GM23338 (cell line): ENCODE results near the gene SLC4A2. TPM values are rescaled to one million over a fixed set of nuclear protein-coding genes. Genes with fewer than 3 reads are reported as not detected.

Experiments used
- ATAC-seq: fragments of 200-7000 bp; cut with Tn5 transposase; 3 replicates; pipeline ENCODE4 v1.9.1; 2020
- DNase-seq: peaks from one replicate; pipeline ENCODE4 v3.0.0-alpha.2; 2015; ENCODE audit warnings: low spot score
- H2AFZ ChIP-seq: fragments of 200-600 bp; sonication (generic); 2 replicates; pipeline ENCODE4 v1.8.0; 2016; ENCODE audit warnings: antibody characterized with exemption, mild to moderate bottlenecking, moderate library complexity
- H3F3A ChIP-seq: fragments of 200-600 bp; sonication (generic); replicated peaks from 2 replicates; pipeline ENCODE4 v1.8.0; 2017; ENCODE audit warnings: antibody characterized with exemption, mixed run types, low read depth
- H3K27ac ChIP-seq: fragments of 200-600 bp; sonication (generic); 2 replicates; pipeline ENCODE4 v1.6.1; 2016; ENCODE audit warnings: low read depth
- H3K27me3 ChIP-seq: fragments of 200-600 bp; sonication (generic); 2 replicates; pipeline ENCODE4 v1.8.0; 2016; ENCODE audit warnings: mild to moderate bottlenecking, mixed run types, moderate library complexity; ENCODE audit not compliant: insufficient read depth
- H3K36me3 ChIP-seq: fragments of 200-600 bp; sonication (generic); 2 replicates; pipeline ENCODE4 v1.8.0; 2016; ENCODE audit warnings: mild to moderate bottlenecking; ENCODE audit not compliant: insufficient read depth
- H3K4me1 ChIP-seq: fragments of 200-600 bp; sonication (generic); 2 replicates; pipeline ENCODE4 v1.8.0; 2016; ENCODE audit warnings: mild to moderate bottlenecking, moderate library complexity; ENCODE audit not compliant: insufficient read depth
- H3K4me2 ChIP-seq: fragments of 200-600 bp; sonication (generic); 2 replicates; pipeline ENCODE4 v1.7.1; 2017; ENCODE audit warnings: mixed run types
- H3K4me3 ChIP-seq: fragments of 200-600 bp; sonication (generic); 2 replicates; pipeline ENCODE4 v1.6.1; 2016; ENCODE audit warnings: mixed run types
- H3K79me2 ChIP-seq: fragments of 200-600 bp; sonication (generic); replicated peaks from 2 replicates; pipeline ENCODE4 v1.8.0; 2017; ENCODE audit warnings: mild to moderate bottlenecking; ENCODE audit not compliant: insufficient read depth
- H3K9me2 ChIP-seq: fragments of 200-600 bp; sonication (generic); 2 replicates; pipeline ENCODE4 v1.8.0; 2017; ENCODE audit not compliant: insufficient read depth
- H4K20me1 ChIP-seq: fragments of 200-600 bp; sonication (generic); replicated peaks from 2 replicates; pipeline ENCODE4 v1.8.0; 2017; ENCODE audit warnings: mild to moderate bottlenecking; ENCODE audit not compliant: insufficient read depth
- H3K27ac Mint-ChIP-seq: 2 replicates; pipeline ENCODE4 v1.8.0; 2020; ENCODE audit warnings: inconsistent platforms, mild to moderate bottlenecking, moderate library complexity, mixed read lengths
- H3K27me3 Mint-ChIP-seq: 3 replicates; pipeline ENCODE4 v1.8.0; 2022; ENCODE audit warnings: low read depth, mild to moderate bottlenecking, moderate library complexity, mixed read lengths, inconsistent platforms; ENCODE audit not compliant: insufficient read depth, poor library complexity
- H3K36me3 Mint-ChIP-seq: 3 replicates; pipeline ENCODE4 v1.8.0; 2021; ENCODE audit warnings: low read depth, mild to moderate bottlenecking, inconsistent platforms, moderate library complexity, mixed read lengths
- H3K4me1 Mint-ChIP-seq: 3 replicates; pipeline ENCODE4 v1.8.0; 2020; ENCODE audit warnings: mild to moderate bottlenecking, inconsistent platforms, mixed read lengths
- H3K4me3 Mint-ChIP-seq: 3 replicates; pipeline ENCODE4 v1.8.0; 2021; ENCODE audit warnings: moderate library complexity, mild to moderate bottlenecking, inconsistent platforms, mixed read lengths
- H3K9me3 Mint-ChIP-seq: 3 replicates; pipeline ENCODE4 v1.8.0; 2020; ENCODE audit warnings: moderate library complexity, mild to moderate bottlenecking, inconsistent platforms, mixed read lengths
- CREB1 ChIP-seq: fragments of 250-450 bp; sonication (Bioruptor Pico); IDR thresholded peaks from 2 replicates; pipeline ENCODE4 v1.5.0; 2020; ENCODE audit warnings: low read depth, mild to moderate bottlenecking, moderate library complexity
- EZH2 ChIP-seq: fragments of 200-600 bp; sonication (generic); IDR thresholded peaks from one replicate; pipeline ENCODE4 v1.8.0; 2017; ENCODE audit warnings: antibody characterized with exemption, mild to moderate bottlenecking, low read depth; ENCODE audit not compliant: unreplicated experiment
- EZH2phosphoT487 ChIP-seq: fragments of 200-600 bp; sonication (generic); IDR thresholded peaks from one replicate; pipeline ENCODE4 v1.8.1; 2018; ENCODE audit warnings: antibody characterized with exemption; ENCODE audit not compliant: unreplicated experiment
- JUNB ChIP-seq: IDR thresholded peaks from one replicate; pipeline ENCODE4 v1.6.1; 2016; ENCODE audit warnings: antibody characterized with exemption; ENCODE audit not compliant: unreplicated experiment
- NANOG ChIP-seq: IDR thresholded peaks from 2 replicates; pipeline ENCODE4 v1.6.1; 2016; ENCODE audit warnings: antibody characterized with exemption, borderline replicate concordance
- POLR2AphosphoS5 ChIP-seq: IDR thresholded peaks from 2 replicates; pipeline ENCODE4 v1.6.1; 2016; ENCODE audit warnings: antibody characterized with exemption, low read depth
- STAT1 ChIP-seq: IDR thresholded peaks from one replicate; pipeline ENCODE4 v1.6.1; 2016; ENCODE audit warnings: antibody characterized with exemption; ENCODE audit not compliant: unreplicated experiment
- ZNF114 ChIP-seq: fragments of 250-450 bp; sonication (Bioruptor Pico); IDR thresholded peaks from 2 replicates; pipeline ENCODE4 v1.5.0; 2020; ENCODE audit warnings: mild to moderate bottlenecking, moderate library complexity
- ZNF331 ChIP-seq: fragments of 250-450 bp; sonication (Bioruptor Pico); IDR thresholded peaks from 2 replicates; pipeline ENCODE4 v1.5.0; 2020; ENCODE audit warnings: low read depth, mild to moderate bottlenecking, moderate library complexity
- polyA plus RNA-seq: library from polyadenylated mRNA; unstranded; fragments of >200 nt; fragmentation: Nextera tagmentation; extraction: Ambion mirVana; gene quantifications from 2 replicates; pipeline ENCODE4 v1.2.1, GENCODE V29; 2016
- total RNA-seq: library from RNA; depleted of rRNA; stranded (reverse); fragments of >200 nt; shearing (Covaris generic); gene quantifications from 2 replicates; pipeline ENCODE4 v1.2.3, GENCODE V29; 2014
- TF ChIP-seq, protein P1 (sequence below): IDR thresholded peaks from one replicate; pipeline ENCODE4 v1.6.1; 2018; ENCODE audit warnings: antibody characterized with exemption; ENCODE audit not compliant: unreplicated experiment
- TF ChIP-seq, protein P2 (sequence below): IDR thresholded peaks from 2 replicates; pipeline ENCODE4 v1.6.1; 2016; ENCODE audit warnings: antibody characterized with exemption
- TF ChIP-seq, protein P3 (sequence below): fragments of 250-450 bp; sonication (Bioruptor Pico); IDR thresholded peaks from 2 replicates; pipeline ENCODE4 v1.5.0; 2020; ENCODE audit warnings: mild to moderate bottlenecking, moderate library complexity
- TF ChIP-seq, protein P4 (sequence below), 2 experiments: fragments of 200-600 bp in 1 of 2; sonication (generic) in 1 of 2; conservative IDR thresholded peaks; 2 replicates each; pipeline versions ENCODE4 v1.5.1 to v1.6.1; 2016 to 2017; ENCODE audit warnings: antibody characterized with exemption in 2 of 2, low read depth in 2 of 2, mild to moderate bottlenecking in 2 of 2, moderate library complexity in 1 of 2

Gene SLC4A2
- total and polyA plus RNA-seq, 2 experiments from 2014 or later, result 64.8 to 106 TPM

DNA sequence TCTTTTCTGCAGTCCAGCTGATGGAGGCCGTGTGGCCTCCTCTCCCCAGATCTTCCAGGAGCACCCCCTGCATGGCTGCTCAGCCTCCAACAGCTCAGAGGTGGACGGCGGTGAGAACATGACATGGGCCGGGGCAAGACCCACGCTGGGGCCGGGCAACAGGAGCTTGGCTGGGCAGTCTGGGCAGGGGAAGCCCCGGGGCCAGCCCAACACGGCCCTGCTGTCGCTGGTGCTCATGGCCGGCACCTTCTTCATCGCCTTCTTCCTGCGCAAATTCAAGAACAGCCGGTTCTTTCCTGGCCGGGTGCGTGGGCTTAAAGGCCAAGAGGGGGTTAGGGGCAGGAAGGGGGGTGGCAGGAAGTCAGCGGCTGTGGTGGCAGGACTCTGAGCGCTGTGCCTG is 14.6 kb downstream of the SLC4A2 start:
- H3K4me1 ChIP-seq, result peaks cover 16% of the 10 kb centered on the region
- Mint-ChIP-seq H3K9me3 (no peaks in the 10 kb centered on the region), H3K4me1 (peaks cover 21% of the 10 kb centered on the region), H3K4me3 (no peak overlapping the region), H3K27me3 (peaks cover 28% of the 10 kb centered on the region), H3K36me3 (peaks cover 57% of the 10 kb centered on the region), H3K27ac (no peak overlapping the region)
- H3K36me3 ChIP-seq, result peaks cover 5% of the 10 kb centered on the region; the same call in 1 of the 2 replicates
- no peak for DNase-seq
- no peaks in the 10 kb centered on the region for H3K79me2 ChIP-seq
- no peak overlapping the region for H3K4me2 ChIP-seq
- peaks cover 8% of the 10 kb centered on the region for H4K20me1 ChIP-seq
- H3F3A ChIP-seq, result 0 out of 2 replicates have a peak, but pooled peaks cover 10% of the 10 kb centered on the region
- H3K27ac ChIP-seq, result no peak overlapping the region
- H3K4me3 ChIP-seq, result no peak overlapping the region
- TF ChIP-seq CREB1 (CRISPR knock-in tag) (no peak), EZH2 (no peak), EZH2phosphoT487 (no peak), STAT1 (no peak), NANOG (no peak), ZNF114 (no peak), ZNF331 (CRISPR knock-in tag) (no peak), JUNB (no peak), POLR2AphosphoS5 (no peak)
- TF ChIP-seq, protein P1, sequence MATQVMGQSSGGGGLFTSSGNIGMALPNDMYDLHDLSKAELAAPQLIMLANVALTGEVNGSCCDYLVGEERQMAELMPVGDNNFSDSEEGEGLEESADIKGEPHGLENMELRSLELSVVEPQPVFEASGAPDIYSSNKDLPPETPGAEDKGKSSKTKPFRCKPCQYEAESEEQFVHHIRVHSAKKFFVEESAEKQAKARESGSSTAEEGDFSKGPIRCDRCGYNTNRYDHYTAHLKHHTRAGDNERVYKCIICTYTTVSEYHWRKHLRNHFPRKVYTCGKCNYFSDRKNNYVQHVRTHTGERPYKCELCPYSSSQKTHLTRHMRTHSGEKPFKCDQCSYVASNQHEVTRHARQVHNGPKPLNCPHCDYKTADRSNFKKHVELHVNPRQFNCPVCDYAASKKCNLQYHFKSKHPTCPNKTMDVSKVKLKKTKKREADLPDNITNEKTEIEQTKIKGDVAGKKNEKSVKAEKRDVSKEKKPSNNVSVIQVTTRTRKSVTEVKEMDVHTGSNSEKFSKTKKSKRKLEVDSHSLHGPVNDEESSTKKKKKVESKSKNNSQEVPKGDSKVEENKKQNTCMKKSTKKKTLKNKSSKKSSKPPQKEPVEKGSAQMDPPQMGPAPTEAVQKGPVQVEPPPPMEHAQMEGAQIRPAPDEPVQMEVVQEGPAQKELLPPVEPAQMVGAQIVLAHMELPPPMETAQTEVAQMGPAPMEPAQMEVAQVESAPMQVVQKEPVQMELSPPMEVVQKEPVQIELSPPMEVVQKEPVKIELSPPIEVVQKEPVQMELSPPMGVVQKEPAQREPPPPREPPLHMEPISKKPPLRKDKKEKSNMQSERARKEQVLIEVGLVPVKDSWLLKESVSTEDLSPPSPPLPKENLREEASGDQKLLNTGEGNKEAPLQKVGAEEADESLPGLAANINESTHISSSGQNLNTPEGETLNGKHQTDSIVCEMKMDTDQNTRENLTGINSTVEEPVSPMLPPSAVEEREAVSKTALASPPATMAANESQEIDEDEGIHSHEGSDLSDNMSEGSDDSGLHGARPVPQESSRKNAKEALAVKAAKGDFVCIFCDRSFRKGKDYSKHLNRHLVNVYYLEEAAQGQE, result no peak
- TF ChIP-seq, protein P2, sequence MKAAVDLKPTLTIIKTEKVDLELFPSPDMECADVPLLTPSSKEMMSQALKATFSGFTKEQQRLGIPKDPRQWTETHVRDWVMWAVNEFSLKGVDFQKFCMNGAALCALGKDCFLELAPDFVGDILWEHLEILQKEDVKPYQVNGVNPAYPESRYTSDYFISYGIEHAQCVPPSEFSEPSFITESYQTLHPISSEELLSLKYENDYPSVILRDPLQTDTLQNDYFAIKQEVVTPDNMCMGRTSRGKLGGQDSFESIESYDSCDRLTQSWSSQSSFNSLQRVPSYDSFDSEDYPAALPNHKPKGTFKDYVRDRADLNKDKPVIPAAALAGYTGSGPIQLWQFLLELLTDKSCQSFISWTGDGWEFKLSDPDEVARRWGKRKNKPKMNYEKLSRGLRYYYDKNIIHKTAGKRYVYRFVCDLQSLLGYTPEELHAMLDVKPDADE, result no peak
- TF ChIP-seq, protein P3, sequence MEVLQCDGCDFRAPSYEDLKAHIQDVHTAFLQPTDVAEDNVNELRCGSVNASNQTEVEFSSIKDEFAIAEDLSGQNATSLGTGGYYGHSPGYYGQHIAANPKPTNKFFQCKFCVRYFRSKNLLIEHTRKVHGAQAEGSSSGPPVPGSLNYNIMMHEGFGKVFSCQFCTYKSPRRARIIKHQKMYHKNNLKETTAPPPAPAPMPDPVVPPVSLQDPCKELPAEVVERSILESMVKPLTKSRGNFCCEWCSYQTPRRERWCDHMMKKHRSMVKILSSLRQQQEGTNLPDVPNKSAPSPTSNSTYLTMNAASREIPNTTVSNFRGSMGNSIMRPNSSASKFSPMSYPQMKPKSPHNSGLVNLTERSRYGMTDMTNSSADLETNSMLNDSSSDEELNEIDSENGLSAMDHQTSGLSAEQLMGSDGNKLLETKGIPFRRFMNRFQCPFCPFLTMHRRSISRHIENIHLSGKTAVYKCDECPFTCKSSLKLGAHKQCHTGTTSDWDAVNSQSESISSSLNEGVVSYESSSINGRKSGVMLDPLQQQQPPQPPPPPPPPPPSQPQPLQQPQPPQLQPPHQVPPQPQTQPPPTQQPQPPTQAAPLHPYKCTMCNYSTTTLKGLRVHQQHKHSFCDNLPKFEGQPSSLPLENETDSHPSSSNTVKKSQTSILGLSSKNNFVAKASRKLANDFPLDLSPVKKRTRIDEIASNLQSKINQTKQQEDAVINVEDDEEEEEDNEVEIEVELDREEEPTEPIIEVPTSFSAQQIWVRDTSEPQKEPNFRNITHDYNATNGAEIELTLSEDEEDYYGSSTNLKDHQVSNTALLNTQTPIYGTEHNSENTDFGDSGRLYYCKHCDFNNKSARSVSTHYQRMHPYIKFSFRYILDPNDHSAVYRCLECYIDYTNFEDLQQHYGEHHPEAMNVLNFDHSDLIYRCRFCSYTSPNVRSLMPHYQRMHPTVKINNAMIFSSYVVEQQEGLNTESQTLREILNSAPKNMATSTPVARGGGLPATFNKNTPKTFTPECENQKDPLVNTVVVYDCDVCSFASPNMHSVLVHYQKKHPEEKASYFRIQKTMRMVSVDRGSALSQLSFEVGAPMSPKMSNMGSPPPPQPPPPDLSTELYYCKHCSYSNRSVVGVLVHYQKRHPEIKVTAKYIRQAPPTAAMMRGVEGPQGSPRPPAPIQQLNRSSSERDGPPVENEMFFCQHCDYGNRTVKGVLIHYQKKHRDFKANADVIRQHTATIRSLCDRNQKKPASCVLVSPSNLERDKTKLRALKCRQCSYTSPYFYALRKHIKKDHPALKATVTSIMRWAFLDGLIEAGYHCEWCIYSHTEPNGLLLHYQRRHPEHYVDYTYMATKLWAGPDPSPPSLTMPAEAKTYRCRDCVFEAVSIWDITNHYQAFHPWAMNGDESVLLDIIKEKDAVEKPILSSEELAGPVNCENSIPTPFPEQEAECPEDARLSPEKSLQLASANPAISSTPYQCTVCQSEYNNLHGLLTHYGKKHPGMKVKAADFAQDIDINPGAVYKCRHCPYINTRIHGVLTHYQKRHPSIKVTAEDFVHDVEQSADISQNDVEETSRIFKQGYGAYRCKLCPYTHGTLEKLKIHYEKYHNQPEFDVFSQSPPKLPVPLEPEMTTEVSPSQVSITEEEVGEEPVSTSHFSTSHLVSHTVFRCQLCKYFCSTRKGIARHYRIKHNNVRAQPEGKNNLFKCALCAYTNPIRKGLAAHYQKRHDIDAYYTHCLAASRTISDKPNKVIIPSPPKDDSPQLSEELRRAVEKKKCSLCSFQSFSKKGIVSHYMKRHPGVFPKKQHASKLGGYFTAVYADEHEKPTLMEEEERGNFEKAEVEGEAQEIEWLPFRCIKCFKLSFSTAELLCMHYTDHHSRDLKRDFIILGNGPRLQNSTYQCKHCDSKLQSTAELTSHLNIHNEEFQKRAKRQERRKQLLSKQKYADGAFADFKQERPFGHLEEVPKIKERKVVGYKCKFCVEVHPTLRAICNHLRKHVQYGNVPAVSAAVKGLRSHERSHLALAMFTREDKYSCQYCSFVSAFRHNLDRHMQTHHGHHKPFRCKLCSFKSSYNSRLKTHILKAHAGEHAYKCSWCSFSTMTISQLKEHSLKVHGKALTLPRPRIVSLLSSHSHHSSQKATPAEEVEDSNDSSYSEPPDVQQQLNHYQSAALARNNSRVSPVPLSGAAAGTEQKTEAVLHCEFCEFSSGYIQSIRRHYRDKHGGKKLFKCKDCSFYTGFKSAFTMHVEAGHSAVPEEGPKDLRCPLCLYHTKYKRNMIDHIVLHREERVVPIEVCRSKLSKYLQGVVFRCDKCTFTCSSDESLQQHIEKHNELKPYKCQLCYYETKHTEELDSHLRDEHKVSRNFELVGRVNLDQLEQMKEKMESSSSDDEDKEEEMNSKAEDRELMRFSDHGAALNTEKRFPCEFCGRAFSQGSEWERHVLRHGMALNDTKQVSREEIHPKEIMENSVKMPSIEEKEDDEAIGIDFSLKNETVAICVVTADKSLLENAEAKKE (CRISPR knock-in tag), result no peak
- TF ChIP-seq, protein P4, sequence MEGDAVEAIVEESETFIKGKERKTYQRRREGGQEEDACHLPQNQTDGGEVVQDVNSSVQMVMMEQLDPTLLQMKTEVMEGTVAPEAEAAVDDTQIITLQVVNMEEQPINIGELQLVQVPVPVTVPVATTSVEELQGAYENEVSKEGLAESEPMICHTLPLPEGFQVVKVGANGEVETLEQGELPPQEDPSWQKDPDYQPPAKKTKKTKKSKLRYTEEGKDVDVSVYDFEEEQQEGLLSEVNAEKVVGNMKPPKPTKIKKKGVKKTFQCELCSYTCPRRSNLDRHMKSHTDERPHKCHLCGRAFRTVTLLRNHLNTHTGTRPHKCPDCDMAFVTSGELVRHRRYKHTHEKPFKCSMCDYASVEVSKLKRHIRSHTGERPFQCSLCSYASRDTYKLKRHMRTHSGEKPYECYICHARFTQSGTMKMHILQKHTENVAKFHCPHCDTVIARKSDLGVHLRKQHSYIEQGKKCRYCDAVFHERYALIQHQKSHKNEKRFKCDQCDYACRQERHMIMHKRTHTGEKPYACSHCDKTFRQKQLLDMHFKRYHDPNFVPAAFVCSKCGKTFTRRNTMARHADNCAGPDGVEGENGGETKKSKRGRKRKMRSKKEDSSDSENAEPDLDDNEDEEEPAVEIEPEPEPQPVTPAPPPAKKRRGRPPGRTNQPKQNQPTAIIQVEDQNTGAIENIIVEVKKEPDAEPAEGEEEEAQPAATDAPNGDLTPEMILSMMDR (conservative IDR thresholded peaks at IDR 0.05; ENCODE audit: low read depth in 2 of 2), result no peak
- no peak overlapping the region for H2AFZ ChIP-seq
- no peaks in the 10 kb centered on the region for H3K27me3 ChIP-seq
- ATAC-seq, result no peak
- no peaks in the 10 kb centered on the region for H3K9me2 ChIP-seq
